Bronchial epithelial cell (primary cell): ENCODE data around the gene CCDC200. TPM values are rescaled to one million over a fixed set of nuclear protein-coding genes. Genes with fewer than 3 reads are reported as not detected.
A peak's percentile ranks its signal among the peaks of the same experiment; 100 is the strongest.
"Not testable (repeated sequence)": the region's sequence is repeated elsewhere in the genome, so short reads cannot be mapped to it uniquely, and the experiment has no call there.

ENCODE experiments used
- DNase-seq: peaks from one replicate; pipeline ENCODE4 v3.0.0-alpha.2; 2010; ENCODE audit warnings: low read depth
- FAIRE-seq: peaks from 2 replicates; lab custom pipeline; 2011; peaks lifted over from hg19 to GRCh38; lab: Jason Lieb, UNC
- H3K27me3 ChIP-seq: 2 replicates; pipeline ENCODE4 v1.5.1; 2011; ENCODE audit warnings: low read length; ENCODE audit not compliant: control insufficient read depth, insufficient read depth
- H3K36me3 ChIP-seq: 2 replicates; pipeline ENCODE4 v1.5.1; 2011; ENCODE audit warnings: low read length; ENCODE audit not compliant: control insufficient read depth, insufficient read depth
- H3K4me3 ChIP-seq: 2 replicates; pipeline ENCODE4 v1.5.1; 2011; ENCODE audit warnings: mild to moderate bottlenecking, low read depth, low read length, control low read depth
- total RNA-seq: library from RNA; depleted of rRNA; stranded (reverse); fragments of >200 nt; gene quantifications from 2 replicates; pipeline ENCODE4 v1.2.1, GENCODE V29; 2014
- TF ChIP-seq, protein P1 (sequence below): IDR thresholded peaks from 2 replicates; pipeline ENCODE4 v1.5.1; 2011; ENCODE audit warnings: mild to moderate bottlenecking, moderate library complexity, low read length, control low read depth, inconsistent platforms; ENCODE audit not compliant: insufficient read depth, severe bottlenecking

Gene CCDC200
- total RNA-seq, 1 donor from 2014 or later = not detected

DNA sequence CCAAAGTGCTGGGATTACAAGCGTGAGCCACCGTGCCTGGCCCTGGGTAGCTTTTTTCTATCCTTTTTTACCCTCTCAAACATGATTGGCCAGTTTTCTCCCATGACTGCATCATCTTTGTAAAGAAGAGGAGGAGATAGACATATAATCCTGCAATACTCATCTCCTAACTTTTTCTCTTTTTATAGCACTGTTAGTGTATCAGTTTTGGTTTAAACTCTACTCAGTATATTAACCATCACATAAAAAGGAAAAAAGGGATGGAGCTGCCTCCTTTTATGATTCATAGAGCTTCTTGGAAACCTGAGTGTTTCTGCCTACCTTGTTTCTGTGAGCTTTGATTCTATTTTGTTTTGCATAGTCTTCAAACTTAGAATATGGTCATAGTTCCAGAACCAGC lies 28.8 kb downstream of the CCDC200 start:
- TF ChIP-seq, protein P1, sequence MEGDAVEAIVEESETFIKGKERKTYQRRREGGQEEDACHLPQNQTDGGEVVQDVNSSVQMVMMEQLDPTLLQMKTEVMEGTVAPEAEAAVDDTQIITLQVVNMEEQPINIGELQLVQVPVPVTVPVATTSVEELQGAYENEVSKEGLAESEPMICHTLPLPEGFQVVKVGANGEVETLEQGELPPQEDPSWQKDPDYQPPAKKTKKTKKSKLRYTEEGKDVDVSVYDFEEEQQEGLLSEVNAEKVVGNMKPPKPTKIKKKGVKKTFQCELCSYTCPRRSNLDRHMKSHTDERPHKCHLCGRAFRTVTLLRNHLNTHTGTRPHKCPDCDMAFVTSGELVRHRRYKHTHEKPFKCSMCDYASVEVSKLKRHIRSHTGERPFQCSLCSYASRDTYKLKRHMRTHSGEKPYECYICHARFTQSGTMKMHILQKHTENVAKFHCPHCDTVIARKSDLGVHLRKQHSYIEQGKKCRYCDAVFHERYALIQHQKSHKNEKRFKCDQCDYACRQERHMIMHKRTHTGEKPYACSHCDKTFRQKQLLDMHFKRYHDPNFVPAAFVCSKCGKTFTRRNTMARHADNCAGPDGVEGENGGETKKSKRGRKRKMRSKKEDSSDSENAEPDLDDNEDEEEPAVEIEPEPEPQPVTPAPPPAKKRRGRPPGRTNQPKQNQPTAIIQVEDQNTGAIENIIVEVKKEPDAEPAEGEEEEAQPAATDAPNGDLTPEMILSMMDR = no peak
- H3K36me3 ChIP-seq = peaks cover 31% of the 10 kb centered on the region
- DNase-seq (no peak), FAIRE-seq (no peak)
- no peaks in the 10 kb centered on the region for H3K27me3 ChIP-seq
- H3K4me3 ChIP-seq = no peak overlapping the region

DNA sequence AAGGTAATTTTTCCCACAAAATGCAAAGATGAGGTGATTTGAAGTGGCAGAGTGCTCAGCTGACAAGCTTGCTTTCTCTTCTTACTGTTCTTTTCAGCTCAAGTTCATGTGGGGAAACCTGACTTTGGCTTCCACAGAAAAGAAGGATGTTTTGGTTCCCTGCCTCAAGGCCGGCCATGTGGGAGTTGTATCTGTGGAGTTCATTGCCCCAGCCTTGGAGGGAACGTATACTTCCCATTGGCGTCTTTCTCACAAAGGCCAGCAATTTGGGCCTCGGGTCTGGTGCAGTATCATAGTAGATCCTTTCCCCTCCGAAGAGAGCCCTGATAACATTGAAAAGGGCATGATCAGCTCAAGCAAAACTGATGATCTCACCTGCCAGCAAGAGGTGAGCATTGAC lies 35.2 kb downstream of the CCDC200 start:
- Histone ChIP-seq H3K36me3 (peaks cover 50% of the 10 kb centered on the region), H3K27me3 (no peaks in the 10 kb centered on the region), H3K4me3 (no peak overlapping the region)
- TF ChIP-seq, protein P1 = no peak
- DNase-seq (no peak), FAIRE-seq (no peak)

DNA sequence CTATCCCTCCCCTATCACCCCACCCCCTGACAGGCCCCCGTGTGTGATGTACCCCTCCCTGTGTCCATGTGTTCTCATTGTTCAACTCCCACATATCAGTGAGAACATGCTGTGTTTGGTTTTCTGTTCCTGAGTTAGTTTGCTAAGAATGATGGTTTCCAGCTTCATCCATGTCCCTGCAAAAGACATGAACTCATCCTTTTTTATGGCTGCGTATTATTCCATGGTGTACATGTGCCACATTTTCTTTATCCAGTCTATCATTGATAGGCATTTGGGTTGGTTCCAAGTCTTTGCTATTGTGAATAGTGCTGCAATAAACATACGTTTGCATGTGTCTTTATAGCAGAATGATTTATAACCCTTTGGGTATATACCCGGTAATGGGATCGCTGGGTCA lies 41.8 kb downstream of the CCDC200 start:
- H3K4me3 ChIP-seq = not testable (repeated sequence)

DNA sequence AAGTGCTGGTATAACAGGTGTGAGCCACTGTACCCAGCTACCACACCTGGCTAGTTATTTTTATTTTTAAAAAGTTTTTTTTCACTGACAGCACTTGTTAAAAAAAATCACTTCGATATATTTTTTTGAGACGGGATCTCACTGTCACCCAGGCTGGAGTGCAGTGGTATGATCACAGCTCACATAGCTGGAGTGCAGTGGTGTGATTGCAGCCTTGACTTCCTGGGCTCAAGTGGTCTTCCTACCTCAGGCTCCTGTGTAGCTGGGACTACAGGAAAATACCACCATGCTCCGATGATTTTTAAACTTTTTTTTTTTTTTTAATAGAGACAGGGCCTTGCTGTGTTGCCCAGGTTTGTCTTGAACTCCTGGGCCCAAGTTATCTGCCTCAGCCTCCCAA lies 44.5 kb downstream of the CCDC200 start:
- Histone ChIP-seq H3K27me3 (no peaks in the 10 kb centered on the region), H3K36me3 (peaks cover 13% of the 10 kb centered on the region), H3K4me3 (no peak overlapping the region)
- FAIRE-seq = no peak
- no peak for DNase-seq
- TF ChIP-seq, protein P1 = no peak

More for the DNA sequence above, 41.8 kb downstream of the CCDC200 start:
- not testable (repeated sequence) for DNase-seq, H3K27me3 ChIP-seq, FAIRE-seq
- H3K36me3 ChIP-seq = peaks cover 24% of the 10 kb centered on the region

DNA sequence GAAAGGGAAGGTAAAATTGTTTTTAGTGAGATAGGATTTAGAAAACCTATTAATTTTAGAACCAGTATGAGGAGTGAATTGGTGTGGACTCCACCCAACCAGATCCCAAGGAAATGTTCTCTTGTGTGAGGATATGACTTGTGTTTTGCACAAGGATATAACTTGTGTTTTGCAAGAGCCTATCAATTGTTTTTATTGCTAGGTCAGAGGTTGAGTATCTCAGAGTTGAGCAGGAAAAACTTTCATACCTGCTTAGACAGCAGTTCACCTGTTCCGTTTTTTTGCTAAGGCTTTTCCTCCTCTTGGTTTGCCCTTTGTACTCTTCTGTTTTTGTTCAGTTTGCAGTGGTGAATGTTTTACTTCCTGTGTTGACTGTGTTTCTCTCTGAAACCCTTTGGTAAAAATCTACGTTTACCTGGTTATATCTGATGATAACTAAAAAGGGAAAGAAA lies 52.3 kb downstream of the CCDC200 start:
- DNase-seq (no peak), FAIRE-seq (no peak)
- Histone ChIP-seq H3K4me3 (no peak overlapping the region), H3K36me3 (peaks cover 17% of the 10 kb centered on the region), H3K27me3 (no peaks in the 10 kb centered on the region)
- TF ChIP-seq, protein P1 = no peak

GRCh38 chr17:43175213-43176118 lies 53.0 kb downstream of the CCDC200 start:
- no peak for FAIRE-seq
- H3K36me3 ChIP-seq = peaks cover 13% of the 10 kb centered on the region

More at GRCh38 chr17:43175213-43176118, 53.0 kb downstream of the CCDC200 start:
- no peaks in the 10 kb centered on the region for H3K27me3 ChIP-seq
- DNase-seq = peak; percentile 1
- TF ChIP-seq, protein P1 = no peak
- H3K4me3 ChIP-seq = no peak overlapping the region
